Hepatocyte (in vitro differentiated cells): Measurements from ENCODE around the gene FHIP2A.

ENCODE experiments used
- EZH2 ChIP-seq: fragments of 200-600 bp; sonication (generic); IDR thresholded peaks from 2 replicates; pipeline ENCODE4 v1.6.1; 2016; ENCODE audit warnings: antibody characterized with exemption, mild to moderate bottlenecking, borderline replicate concordance
- EZH2phosphoT487 ChIP-seq: fragments of 200-600 bp; sonication (generic); IDR thresholded peaks from one replicate; pipeline ENCODE4 v1.6.1; 2018; ENCODE audit warnings: antibody characterized with exemption, mild to moderate bottlenecking, low read depth, moderate library complexity; ENCODE audit not compliant: unreplicated experiment, severe bottlenecking
- TF ChIP-seq, protein P1 (sequence below): fragments of 200-600 bp; sonication (generic); IDR thresholded peaks from 2 replicates; pipeline ENCODE4 v1.5.1; 2016; ENCODE audit warnings: antibody characterized with exemption, mild to moderate bottlenecking; ENCODE audit not compliant: poor library complexity

DNA sequence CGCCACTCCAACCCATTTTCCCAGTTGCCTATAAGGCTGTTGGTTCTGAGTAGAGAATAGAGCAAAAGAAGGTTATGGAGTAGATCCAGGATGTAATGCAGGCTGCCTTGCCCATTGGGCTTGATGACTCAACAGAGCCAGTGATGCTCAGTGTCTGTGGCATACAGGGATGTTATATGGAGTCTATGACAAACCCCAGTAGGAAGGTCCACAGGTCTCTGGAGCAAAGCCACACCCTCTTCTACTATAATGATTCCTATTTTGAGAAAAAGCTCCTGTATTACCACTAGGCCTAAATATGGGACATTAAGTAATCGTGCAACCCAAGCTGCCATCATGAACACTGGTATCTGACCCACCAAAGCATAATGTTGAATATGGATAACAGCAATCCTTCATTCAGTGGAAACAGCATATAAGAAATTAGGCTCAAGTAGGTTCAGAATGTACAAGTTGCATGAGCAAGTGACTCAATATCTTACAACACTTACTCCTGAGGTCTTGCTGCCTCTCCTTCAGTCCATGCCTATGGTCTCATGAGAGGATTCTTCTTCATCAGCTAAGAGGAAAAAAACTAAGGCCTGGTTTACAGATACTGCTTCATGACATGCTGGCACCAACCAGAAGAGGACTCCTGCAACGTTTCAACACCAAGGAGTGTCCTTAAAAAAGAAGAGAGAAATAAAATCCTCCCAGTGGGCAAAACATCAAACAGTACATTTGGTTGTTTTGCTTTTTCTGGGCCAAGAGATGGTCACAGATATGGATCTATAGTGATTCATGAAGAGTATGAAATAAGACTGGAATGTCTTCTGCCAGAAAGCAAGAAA lies 14.8 kb upstream of the FHIP2A start:
- TF ChIP-seq, protein P1, sequence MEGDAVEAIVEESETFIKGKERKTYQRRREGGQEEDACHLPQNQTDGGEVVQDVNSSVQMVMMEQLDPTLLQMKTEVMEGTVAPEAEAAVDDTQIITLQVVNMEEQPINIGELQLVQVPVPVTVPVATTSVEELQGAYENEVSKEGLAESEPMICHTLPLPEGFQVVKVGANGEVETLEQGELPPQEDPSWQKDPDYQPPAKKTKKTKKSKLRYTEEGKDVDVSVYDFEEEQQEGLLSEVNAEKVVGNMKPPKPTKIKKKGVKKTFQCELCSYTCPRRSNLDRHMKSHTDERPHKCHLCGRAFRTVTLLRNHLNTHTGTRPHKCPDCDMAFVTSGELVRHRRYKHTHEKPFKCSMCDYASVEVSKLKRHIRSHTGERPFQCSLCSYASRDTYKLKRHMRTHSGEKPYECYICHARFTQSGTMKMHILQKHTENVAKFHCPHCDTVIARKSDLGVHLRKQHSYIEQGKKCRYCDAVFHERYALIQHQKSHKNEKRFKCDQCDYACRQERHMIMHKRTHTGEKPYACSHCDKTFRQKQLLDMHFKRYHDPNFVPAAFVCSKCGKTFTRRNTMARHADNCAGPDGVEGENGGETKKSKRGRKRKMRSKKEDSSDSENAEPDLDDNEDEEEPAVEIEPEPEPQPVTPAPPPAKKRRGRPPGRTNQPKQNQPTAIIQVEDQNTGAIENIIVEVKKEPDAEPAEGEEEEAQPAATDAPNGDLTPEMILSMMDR, result no peak
- TF ChIP-seq EZH2 (no peak), EZH2phosphoT487 (no peak)
